Esophagus squamous epithelium (tissue), 4 donors: ENCODE data around the gene NUP98.

Source experiments
- POLR2A ChIP-seq, 4 donors: fragments of 450-650 bp; IDR thresholded peaks; one replicate each; pipeline ENCODE4 v1.6.1; 2017; ENCODE audit warnings: antibody characterized with exemption in 4 of 4, mild to moderate bottlenecking in 4 of 4, moderate library complexity in 3 of 4
- TF ChIP-seq, protein P1 (sequence below), 6 experiments: fragments of 450-650 bp in 4 of 6; fragments of 200-600 bp in 2 of 6; sonication (generic) in 2 of 6; IDR thresholded peaks; one replicate each; pipeline ENCODE4 v1.5.1; 2016 to 2019; ENCODE audit warnings: antibody characterized with exemption in 6 of 6, mild to moderate bottlenecking in 4 of 6, moderate library complexity in 4 of 6

DNA sequence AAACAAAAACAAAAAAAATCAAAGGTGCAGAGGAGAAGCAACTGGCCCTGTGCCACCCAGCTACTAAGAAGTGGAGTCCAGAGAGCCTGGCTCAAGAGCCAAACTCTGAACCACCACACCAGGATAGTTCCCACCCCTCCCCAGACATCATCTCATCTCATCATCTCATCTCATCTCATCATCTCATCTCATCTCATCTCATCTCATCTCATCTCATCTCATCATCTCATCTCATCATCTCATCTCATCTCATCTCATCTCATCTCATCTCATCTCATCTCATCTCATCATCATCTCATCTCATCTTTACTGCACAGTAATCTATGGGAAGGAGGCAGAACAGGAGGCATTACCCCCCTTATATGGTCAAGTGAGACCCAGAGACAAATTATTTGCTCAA lies 134.5 kb downstream of the NUP98 start:
- TF ChIP-seq, protein P1, sequence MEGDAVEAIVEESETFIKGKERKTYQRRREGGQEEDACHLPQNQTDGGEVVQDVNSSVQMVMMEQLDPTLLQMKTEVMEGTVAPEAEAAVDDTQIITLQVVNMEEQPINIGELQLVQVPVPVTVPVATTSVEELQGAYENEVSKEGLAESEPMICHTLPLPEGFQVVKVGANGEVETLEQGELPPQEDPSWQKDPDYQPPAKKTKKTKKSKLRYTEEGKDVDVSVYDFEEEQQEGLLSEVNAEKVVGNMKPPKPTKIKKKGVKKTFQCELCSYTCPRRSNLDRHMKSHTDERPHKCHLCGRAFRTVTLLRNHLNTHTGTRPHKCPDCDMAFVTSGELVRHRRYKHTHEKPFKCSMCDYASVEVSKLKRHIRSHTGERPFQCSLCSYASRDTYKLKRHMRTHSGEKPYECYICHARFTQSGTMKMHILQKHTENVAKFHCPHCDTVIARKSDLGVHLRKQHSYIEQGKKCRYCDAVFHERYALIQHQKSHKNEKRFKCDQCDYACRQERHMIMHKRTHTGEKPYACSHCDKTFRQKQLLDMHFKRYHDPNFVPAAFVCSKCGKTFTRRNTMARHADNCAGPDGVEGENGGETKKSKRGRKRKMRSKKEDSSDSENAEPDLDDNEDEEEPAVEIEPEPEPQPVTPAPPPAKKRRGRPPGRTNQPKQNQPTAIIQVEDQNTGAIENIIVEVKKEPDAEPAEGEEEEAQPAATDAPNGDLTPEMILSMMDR (IDR thresholded peaks at IDR 0.05), result no peak
- TF ChIP-seq POLR2A (IDR thresholded peaks at IDR 0.05), result no peak
